ENCODE data around the gene KCTD20.

DNA sequence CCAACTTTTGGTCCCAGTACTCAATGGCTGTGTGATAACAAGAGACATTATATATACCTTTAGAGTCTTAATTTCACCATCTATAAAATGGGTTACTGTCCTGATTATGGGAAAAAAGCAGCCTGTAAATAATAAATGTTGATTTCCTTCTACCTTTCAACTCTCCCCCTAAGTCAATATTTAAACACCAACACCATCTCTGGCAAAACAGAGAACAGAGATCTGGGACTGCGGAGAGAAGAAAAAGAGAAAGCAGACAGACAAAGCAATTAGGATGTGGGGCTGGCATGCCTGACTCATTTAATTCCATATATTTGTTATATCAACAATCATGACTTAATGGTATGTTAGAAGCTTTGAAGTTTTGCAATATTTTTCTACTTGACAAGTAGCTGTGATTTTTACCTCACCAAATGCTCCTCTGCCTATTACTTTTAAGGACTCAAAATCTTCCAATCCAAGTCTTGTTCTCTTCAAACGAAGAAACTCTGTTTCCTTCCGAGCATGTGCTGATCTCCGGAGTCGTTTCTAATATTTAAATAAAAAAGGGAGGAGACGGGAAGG, 81.2 kb downstream of the KCTD20 start:
- TF ChIP-seq POLR2A (IDR thresholded peaks at IDR 0.05) = no peak
- TF ChIP-seq, protein P1, sequence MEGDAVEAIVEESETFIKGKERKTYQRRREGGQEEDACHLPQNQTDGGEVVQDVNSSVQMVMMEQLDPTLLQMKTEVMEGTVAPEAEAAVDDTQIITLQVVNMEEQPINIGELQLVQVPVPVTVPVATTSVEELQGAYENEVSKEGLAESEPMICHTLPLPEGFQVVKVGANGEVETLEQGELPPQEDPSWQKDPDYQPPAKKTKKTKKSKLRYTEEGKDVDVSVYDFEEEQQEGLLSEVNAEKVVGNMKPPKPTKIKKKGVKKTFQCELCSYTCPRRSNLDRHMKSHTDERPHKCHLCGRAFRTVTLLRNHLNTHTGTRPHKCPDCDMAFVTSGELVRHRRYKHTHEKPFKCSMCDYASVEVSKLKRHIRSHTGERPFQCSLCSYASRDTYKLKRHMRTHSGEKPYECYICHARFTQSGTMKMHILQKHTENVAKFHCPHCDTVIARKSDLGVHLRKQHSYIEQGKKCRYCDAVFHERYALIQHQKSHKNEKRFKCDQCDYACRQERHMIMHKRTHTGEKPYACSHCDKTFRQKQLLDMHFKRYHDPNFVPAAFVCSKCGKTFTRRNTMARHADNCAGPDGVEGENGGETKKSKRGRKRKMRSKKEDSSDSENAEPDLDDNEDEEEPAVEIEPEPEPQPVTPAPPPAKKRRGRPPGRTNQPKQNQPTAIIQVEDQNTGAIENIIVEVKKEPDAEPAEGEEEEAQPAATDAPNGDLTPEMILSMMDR (IDR thresholded peaks at IDR 0.05) = no peak
